Measurements from ENCODE around the gene VWA8. TPM values are rescaled to one million over a fixed set of nuclear protein-coding genes. Genes with fewer than 3 reads are reported as not detected.

The VWA8 gene
- total and polyA plus RNA-seq, 4 donors = 4.7 to 26.3 (median 11.9) TPM

GRCh38 chr13:41988244-41988643, 27.3 kb upstream of the VWA8 start:
- no peak overlapping the region for H3K27ac ChIP-seq (ENCODE audit: low read depth in 1 of 2, low read length in 1 of 2)
- H3K4me3 ChIP-seq = no peak overlapping the region
- no peaks in the 10 kb centered on the region for H3K36me3 ChIP-seq (ENCODE audit: control insufficient read depth in 4 of 4, insufficient read depth in 4 of 4, low read length in 4 of 4)
- no peak for DNase-seq
- H3K9ac ChIP-seq (ENCODE audit: insufficient read depth in 1 of 2, low read length in 2 of 2) = no peak overlapping the region
- TF ChIP-seq CTCF (IDR thresholded peaks at IDR 0.05; ENCODE audit: control extremely low read depth, extremely low read depth) = no peak
- no peak for ATAC-seq (ENCODE audit: insufficient read depth, low FRiP score)
- H3K9me3 ChIP-seq (ENCODE audit: control insufficient read depth in 4 of 4, insufficient read depth in 3 of 4, low read length in 3 of 4) = no peaks in the 10 kb centered on the region
- H3K27me3 ChIP-seq (ENCODE audit: control insufficient read depth in 3 of 3, insufficient read depth in 3 of 3, low read length in 2 of 3) = peaks cover 0 to 7% (median 0%) of the 10 kb centered on the region in 3 donors
- H3K4me1 ChIP-seq (ENCODE audit: control insufficient read depth in 5 of 5, insufficient read depth in 5 of 5, low read length in 5 of 5) = peaks cover 0 to 2% (median 0%) of the 10 kb centered on the region in 5 donors

- Histone ChIP-seq H3K9me3 (ENCODE audit: control insufficient read depth in 4 of 4, insufficient read depth in 3 of 4, low read length in 3 of 4) (no peaks in the 10 kb centered on the region), H3K27me3 (ENCODE audit: control insufficient read depth in 3 of 3, insufficient read depth in 3 of 3, low read length in 2 of 3) (peaks cover 0 to 7% (median 0%) of the 10 kb centered on the region in 3 donors), H3K36me3 (ENCODE audit: control insufficient read depth in 4 of 4, insufficient read depth in 4 of 4, low read length in 4 of 4) (no peaks in the 10 kb centered on the region), H3K27ac (ENCODE audit: low read depth in 1 of 2, low read length in 1 of 2) (no peak overlapping the region), H3K9ac (ENCODE audit: insufficient read depth in 1 of 2, low read length in 2 of 2) (no peak overlapping the region), H3K4me3 (no peak overlapping the region), H3K4me1 (ENCODE audit: control insufficient read depth in 5 of 5, insufficient read depth in 5 of 5, low read length in 5 of 5) (peaks cover 0 to 16% (median 0%) of the 10 kb centered on the region in 5 donors)
- no peak for TF ChIP-seq CTCF (IDR thresholded peaks at IDR 0.05; ENCODE audit: control extremely low read depth, extremely low read depth)
- ATAC-seq (ENCODE audit: insufficient read depth, low FRiP score) (no peak), DNase-seq (peak in 2 of 3 donors; percentile 5 to 9)
- 85 to 89% methylated on average over 2 of the region's 2 CpGs for WGBS, 2 donors
Measured at GRCh38 chr13:41985788-41986508, 25.0 kb upstream of the VWA8 start.

- Histone ChIP-seq H3K4me3 (no peak overlapping the region), H3K36me3 (ENCODE audit: control insufficient read depth in 4 of 4, insufficient read depth in 4 of 4, low read length in 4 of 4) (no peaks in the 10 kb centered on the region), H3K27me3 (ENCODE audit: control insufficient read depth in 3 of 3, insufficient read depth in 3 of 3, low read length in 2 of 3) (peaks cover 0 to 6% (median 0%) of the 10 kb centered on the region in 3 donors), H3K4me1 (ENCODE audit: control insufficient read depth in 5 of 5, insufficient read depth in 5 of 5, low read length in 5 of 5) (peaks cover 0 to 19% (median 3%) of the 10 kb centered on the region in 5 donors), H3K27ac (ENCODE audit: low read depth in 1 of 2, low read length in 1 of 2) (no peak overlapping the region), H3K9ac (ENCODE audit: insufficient read depth in 1 of 2, low read length in 2 of 2) (no peak overlapping the region), H3K9me3 (ENCODE audit: control insufficient read depth in 4 of 4, insufficient read depth in 3 of 4, low read length in 3 of 4) (no peaks in the 10 kb centered on the region)
- ATAC-seq (ENCODE audit: insufficient read depth, low FRiP score) (no peak), DNase-seq (peak in 2 of 3 donors; percentile 69 to 77)
- 80 to 85% methylated on average over 4 of the region's 4 CpGs for WGBS, 2 donors
- TF ChIP-seq CTCF (IDR thresholded peaks at IDR 0.05; ENCODE audit: control extremely low read depth, extremely low read depth) = no peak
Measured at GRCh38 chr13:41981951-41982715, 21.2 kb upstream of the VWA8 start.

Measured in lung (tissue), 12 donors.